Brain microvascular endothelial cell (primary cell): Measurements from ENCODE around the gene TTC7B.
A peak's percentile ranks its signal among the peaks of the same experiment; 100 is the strongest.
"Not testable (repeated sequence)": the region's sequence is repeated elsewhere in the genome, so short reads cannot be mapped to it uniquely, and the experiment has no call there.

Source experiments
- DNase-seq: peaks from one replicate; pipeline ENCODE4 v3.0.0-alpha.2; 2020
- H3K27ac ChIP-seq: fragments of 250-450 bp; sonication (Bioruptor Pico); 2 replicates; pipeline ENCODE4 v1.5.1; 2020; ENCODE audit warnings: mild to moderate bottlenecking, moderate library complexity
- H3K27me3 ChIP-seq: fragments of 250-450 bp; sonication (Bioruptor Pico); replicated peaks from 2 replicates; pipeline ENCODE4 v1.5.1; 2020; ENCODE audit warnings: mild to moderate bottlenecking
- H3K36me3 ChIP-seq: fragments of 250-450 bp; sonication (Bioruptor Pico); replicated peaks from 2 replicates; pipeline ENCODE4 v1.5.1; 2020; ENCODE audit warnings: mild to moderate bottlenecking
- H3K4me3 ChIP-seq: 2 replicates; pipeline ENCODE4 v1.5.1; 2011; ENCODE audit warnings: low read depth, mild to moderate bottlenecking, control low read depth, low read length, moderate library complexity
- in situ Hi-C: cut with HindIII; loops from 2 replicates; pipeline ENCODE4 v1.10.0; 2017; ENCODE audit warnings: low sequenced_read_pairs, low pct_ligation_motif_present
- TF ChIP-seq, protein P1 (sequence below): IDR thresholded peaks from 2 replicates; pipeline ENCODE4 v1.5.1; 2011; ENCODE audit warnings: low read depth, mild to moderate bottlenecking, moderate library complexity, low read length, control low read depth, inconsistent platforms; ENCODE audit errors: missing control alignments

Gene TTC7B

DNA sequence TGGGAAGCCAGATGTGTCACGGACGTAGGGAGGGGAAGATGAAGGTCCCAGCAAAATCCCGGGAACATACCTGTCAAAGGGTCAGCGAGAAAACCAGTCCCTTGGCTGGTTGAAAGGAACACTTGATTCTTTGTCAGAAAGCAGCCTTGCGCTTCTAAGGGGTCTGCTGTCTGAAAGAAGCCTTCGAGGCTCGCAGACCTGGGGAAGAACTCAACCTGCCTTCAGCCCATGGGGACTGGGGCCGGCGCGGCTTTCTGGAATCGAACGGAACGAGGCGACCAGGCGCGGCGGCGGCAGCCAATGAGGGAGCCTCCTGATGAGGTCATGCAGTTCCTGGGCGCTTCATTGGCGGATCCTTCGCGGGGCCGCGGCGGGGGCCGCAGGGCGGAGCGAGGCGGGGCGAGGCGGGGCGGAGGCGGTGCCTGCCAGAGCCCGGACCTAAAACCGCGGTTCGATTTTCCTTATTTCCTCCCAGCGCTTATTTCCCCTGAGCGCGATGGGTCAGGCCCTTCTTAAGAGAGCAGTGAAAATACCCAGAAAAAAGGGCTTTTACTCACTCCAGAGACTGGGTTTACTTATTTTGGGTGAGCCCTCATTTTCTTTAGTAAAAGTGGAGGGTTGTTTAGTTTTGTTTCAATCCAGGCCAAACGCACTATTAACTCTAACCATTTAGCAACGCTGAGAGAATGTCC is 11.8 kb upstream of the TTC7B start:
- in situ Hi-C loops, result no loop called here
- DNase-seq, result peak; percentile 85

DNA sequence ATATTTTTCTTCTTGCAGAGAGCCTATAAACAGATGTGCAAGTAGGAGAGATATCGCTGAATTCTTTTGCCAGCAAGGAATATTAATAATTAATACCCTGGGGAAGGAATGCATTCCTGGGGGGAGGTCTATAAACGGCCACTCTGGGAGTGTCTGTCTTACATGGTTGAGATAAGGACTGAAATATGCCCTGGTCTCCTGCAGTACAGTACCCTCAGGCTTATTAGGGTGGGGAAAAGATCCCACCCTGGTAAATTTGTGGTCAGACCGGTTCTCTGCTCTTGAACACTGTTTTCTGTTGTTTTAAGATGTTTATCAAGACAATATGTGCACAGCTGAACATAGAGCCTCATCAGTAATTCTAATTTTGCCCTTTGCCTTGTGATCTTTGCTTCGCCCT is 7.3 kb upstream of the TTC7B start:
- DNase-seq, H3K36me3 ChIP-seq, in situ Hi-C loops, H3K27me3 ChIP-seq, H3K27ac ChIP-seq, H3K4me3 ChIP-seq: not testable (repeated sequence)

More for the DNA sequence above, 11.8 kb upstream of the TTC7B start:
- Histone ChIP-seq H3K27ac (no peak overlapping the region), H3K4me3 (peak overlapping the region; percentile 47), H3K27me3 (no peaks in the 10 kb centered on the region), H3K36me3 (no peaks in the 10 kb centered on the region)
- TF ChIP-seq, protein P1, sequence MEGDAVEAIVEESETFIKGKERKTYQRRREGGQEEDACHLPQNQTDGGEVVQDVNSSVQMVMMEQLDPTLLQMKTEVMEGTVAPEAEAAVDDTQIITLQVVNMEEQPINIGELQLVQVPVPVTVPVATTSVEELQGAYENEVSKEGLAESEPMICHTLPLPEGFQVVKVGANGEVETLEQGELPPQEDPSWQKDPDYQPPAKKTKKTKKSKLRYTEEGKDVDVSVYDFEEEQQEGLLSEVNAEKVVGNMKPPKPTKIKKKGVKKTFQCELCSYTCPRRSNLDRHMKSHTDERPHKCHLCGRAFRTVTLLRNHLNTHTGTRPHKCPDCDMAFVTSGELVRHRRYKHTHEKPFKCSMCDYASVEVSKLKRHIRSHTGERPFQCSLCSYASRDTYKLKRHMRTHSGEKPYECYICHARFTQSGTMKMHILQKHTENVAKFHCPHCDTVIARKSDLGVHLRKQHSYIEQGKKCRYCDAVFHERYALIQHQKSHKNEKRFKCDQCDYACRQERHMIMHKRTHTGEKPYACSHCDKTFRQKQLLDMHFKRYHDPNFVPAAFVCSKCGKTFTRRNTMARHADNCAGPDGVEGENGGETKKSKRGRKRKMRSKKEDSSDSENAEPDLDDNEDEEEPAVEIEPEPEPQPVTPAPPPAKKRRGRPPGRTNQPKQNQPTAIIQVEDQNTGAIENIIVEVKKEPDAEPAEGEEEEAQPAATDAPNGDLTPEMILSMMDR, result no peak

DNA sequence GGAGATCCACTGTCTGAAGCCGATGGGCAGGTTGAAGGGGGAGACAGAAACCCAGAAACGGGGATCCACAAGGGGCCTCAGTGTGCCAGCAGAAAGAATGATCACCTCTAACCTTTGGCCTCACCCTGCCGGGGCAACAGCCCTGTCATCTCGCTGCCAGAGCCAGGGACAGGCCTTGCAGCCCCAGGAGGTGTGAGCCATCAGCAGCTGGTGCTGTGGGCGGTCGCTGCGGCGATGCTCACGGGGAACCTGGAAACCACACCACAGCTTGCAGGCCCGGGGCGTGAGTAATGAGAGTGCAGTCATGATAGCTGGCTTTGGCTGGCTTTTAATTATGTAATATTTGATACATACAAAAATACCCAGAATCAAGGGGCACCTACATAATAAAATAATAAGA is 4.7 kb upstream of the TTC7B start:
- no peaks in the 10 kb centered on the region for H3K36me3 ChIP-seq
- no peaks in the 10 kb centered on the region for H3K27me3 ChIP-seq
- in situ Hi-C loops, result no loop called here
- H3K4me3 ChIP-seq, result no peak overlapping the region
- TF ChIP-seq, protein P1, result no peak
- no peak overlapping the region for H3K27ac ChIP-seq
- DNase-seq, result peak; percentile 37

DNA sequence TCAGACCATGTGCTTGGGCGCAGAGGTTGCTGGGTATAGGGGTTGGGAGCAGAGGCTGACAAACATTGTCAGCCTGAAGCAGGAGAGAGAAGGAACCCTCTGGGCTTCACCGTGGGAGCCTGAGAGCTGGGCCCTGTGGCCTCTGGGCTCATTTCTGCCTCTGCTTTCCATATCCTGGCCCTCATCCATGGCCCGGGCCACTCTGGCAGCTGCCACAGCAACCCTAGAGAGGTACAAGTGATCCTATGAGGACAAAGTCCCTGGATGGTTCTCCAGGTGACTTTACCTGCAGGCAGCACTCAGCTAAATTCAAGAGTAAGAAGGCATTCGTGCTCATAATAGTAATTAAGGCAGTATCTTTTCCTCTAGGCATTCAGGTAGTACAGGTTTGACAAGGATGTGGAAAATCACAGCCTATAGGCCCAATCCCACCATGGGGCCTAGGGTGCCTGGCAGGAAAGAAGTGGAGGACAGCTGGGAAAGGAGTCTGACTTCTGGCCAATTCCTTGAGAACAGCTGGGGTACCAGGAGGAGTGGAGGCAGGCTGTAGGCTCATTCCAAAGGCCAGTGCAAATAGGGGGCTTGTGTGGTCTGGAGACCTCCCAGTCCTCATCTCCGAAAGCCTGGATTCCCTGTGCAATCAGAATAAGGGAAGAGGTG is 3.6 kb upstream of the TTC7B start:
- Histone ChIP-seq H3K27me3 (no peaks in the 10 kb centered on the region), H3K4me3 (no peak overlapping the region), H3K27ac (no peak overlapping the region), H3K36me3 (no peaks in the 10 kb centered on the region)
- no peak for DNase-seq
- in situ Hi-C loops, result no loop called here
- TF ChIP-seq, protein P1, result no peak

DNA sequence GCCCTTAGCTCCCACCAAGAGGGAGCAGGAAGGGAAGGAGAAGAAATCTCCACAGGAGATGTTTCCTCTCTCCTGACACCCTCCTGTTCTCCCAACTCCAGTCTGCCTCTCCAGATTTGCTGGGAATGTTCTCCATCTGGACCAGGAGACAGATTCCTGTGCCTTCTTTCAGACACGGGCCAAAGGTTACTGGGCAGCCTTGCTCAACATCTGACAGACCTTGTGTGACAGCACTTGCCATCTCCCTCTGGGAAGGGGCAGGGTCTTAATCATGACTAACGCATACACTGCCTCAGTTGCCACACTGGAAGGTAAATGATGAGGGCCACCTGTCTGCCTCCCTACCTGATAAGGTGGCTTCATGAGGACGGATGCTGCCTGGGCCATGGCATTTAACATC is 2.5 kb upstream of the TTC7B start:
- DNase-seq, result no peak
- no peak overlapping the region for H3K4me3 ChIP-seq
- H3K27me3 ChIP-seq, result no peaks in the 10 kb centered on the region
- no peak overlapping the region for H3K27ac ChIP-seq
- in situ Hi-C loops, result no loop called here
- H3K36me3 ChIP-seq, result no peaks in the 10 kb centered on the region
- TF ChIP-seq, protein P1, result no peak

DNA sequence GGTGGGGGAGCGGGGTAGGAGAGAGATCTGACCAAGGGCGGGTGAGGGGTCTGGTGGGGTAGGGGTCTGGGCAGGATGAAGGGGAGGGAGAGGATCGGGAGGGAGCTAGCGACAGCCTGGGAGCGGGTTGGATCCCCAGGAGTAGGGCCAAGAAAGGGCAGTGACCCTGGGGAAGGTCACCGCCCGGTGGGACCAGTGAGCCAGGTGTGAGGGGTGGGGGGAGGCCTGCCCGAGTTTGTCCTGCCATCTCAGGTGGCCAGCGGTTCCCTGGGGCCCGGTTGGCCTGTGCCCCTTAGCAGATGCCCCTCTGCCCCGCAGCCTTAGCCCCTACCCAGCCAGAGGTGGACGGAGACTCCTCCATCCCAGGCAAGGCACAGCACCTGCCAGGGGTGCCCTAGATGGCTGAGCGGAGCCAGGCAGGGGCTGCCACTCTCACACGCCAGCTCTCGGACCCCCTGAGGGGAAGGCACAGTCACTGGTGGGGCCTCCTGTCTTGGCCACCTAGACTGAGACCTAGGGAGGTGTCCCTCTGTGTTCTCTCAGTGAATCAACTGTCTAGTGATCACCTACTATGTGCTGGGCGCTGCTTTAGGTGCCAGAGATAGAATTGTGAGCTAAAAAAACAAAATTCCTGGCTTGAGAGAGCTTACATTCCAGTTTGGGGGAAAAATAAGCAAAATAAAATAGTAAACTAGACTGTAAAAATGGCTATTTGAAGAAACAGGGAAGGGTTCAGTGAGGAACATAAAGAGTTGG is 629 bp upstream of the TTC7B start:
- TF ChIP-seq, protein P1, result no peak
- H3K27me3 ChIP-seq, result no peaks in the 10 kb centered on the region
- no peak for DNase-seq
- no peaks in the 10 kb centered on the region for H3K36me3 ChIP-seq
- in situ Hi-C loops, result no loop called here
- no peak overlapping the region for H3K27ac ChIP-seq
- peak overlapping the region; percentile 20 for H3K4me3 ChIP-seq
